ENCODE results near the gene NUP155.
A peak's percentile ranks its signal among the peaks of the same experiment; 100 is the strongest.

Gene NUP155

GRCh38 chr5:37248970-37249814 lies 121.7 kb downstream of the NUP155 start, which contains the start of gene CPLANE1:
TSS of gene CPLANE1 (minus strand) at chr5:37249376. CDS start at chr5:37247698, 1,678 bp downstream.
- TF ChIP-seq GATA1 (IDR thresholded peaks at IDR 0.05; ENCODE audit: low read depth, low read length) (no peak), POLR2A (IDR thresholded peaks at IDR 0.05; ENCODE audit: low read length) (peak; percentile 44)
- DNase-seq: peak; percentile 76 to 77

DNA sequence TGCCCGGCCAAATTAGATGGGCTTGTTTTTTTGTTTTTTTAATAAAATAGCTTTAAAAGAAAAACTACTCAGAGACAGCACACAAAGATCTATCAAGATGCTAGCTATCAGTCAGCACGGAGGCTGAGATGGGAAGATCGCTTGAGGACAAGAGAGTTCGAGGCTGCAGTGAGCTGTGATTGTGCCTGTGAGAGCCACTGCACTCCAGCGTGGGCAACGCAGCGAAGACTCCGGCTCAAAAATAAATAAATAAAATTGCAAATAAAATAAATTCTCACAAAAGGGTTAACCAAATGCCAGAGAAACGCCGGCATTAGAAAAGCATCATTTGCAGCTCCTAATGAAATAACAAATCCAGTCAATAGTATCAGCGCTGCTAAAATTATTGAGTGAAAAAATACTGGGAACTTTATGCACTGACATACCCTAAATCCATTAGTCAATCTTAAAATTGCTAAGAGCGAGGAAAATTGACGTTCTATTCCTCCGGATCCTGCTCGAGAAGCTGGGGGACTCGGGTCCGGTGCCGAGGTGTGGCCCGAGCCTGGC lies 122.4 kb downstream of the NUP155 start:
- TF ChIP-seq GATA1 (IDR thresholded peaks at IDR 0.05; ENCODE audit: low read depth, low read length) (no peak), POLR2A (IDR thresholded peaks at IDR 0.05; ENCODE audit: low read length) (no peak)
- peak in 1 of 2 experiments; percentile 7 for DNase-seq

DNA sequence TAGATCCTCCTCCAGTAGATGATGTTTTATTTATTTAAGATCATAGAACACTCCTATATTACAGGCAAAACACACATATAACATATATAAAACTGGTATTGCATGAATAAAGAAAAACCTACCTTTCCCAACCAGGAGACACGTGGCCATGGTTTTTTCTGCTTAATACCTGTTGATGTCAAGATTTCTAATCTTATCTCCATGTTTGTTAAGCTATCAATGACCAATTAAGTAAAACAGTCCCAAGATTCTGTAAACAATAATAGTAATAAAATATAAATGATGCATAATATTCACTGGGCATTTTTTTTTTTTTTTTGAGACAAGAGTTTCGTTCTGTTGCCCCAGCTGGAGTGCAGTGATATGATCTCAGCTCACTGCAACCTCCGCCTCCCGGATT lies 123.4 kb downstream of the NUP155 start:
- no peak for TF ChIP-seq POLR2A (IDR thresholded peaks at IDR 0.05; ENCODE audit: low read length)
- TF ChIP-seq GATA1 (IDR thresholded peaks at IDR 0.05; ENCODE audit: low read depth, low read length): no peak
- DNase-seq: no peak

DNA sequence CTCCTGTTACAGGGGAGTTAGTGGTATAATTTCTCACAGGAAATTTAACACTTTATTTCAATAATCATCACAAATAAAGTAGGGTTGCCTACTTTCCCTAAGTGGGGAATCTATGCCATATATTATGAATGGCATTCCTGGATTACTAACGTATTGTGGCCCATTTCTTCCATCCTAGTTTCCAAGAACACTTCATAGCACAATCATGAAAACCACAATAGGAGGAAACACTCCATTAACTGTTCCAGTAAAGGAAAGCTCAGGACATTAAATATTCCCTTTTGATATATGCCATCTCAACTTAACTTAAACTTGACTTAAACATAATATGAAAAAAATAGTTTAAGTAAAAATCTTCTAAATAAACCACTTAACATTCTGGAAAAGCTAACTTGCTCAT lies 123.9 kb downstream of the NUP155 start:
- no peak for DNase-seq
- TF ChIP-seq GATA1 (IDR thresholded peaks at IDR 0.05; ENCODE audit: low read depth, low read length): no peak
- no peak for TF ChIP-seq POLR2A (IDR thresholded peaks at IDR 0.05; ENCODE audit: low read length)
